Mammary epithelial cell (primary cell): ENCODE data around the gene ATP5PB.

Experiments used
- CTCF ChIP-seq, 2 donors: IDR thresholded peaks in 1 of 2; conservative IDR thresholded peaks in 1 of 2; 2 replicates each; pipeline ENCODE4 v1.5.1; 2011 to 2012; ENCODE audit warnings: inconsistent platforms in 2 of 2, low read length in 2 of 2, mild to moderate bottlenecking in 2 of 2, control low read depth in 1 of 2, low read depth in 1 of 2; ENCODE audit not compliant: insufficient read depth in 1 of 2; ENCODE audit errors: extremely low read depth in 1 of 2
- EZH2 ChIP-seq: IDR thresholded peaks from 2 replicates; pipeline ENCODE4 v1.6.1; 2012; ENCODE audit warnings: low read length, inconsistent platforms, borderline replicate concordance

GRCh38 chr1:111462370-111463028, 13.2 kb downstream of the ATP5PB start:
- no peak for TF ChIP-seq CTCF (conservative IDR thresholded peaks at IDR 0.05 in 1 of 2, IDR thresholded peaks at IDR 0.05 in 1 of 2; ENCODE audit: extremely low read depth in 1 of 2, insufficient read depth in 1 of 2, low read depth in 1 of 2, low read length in 2 of 2)
- TF ChIP-seq EZH2: no peak
